Activated T-helper 17 cell treated with anti-CD3 and anti-CD28 coated beads, Interleukin-2, amount 50 U/mL, for 72 hours (primary cell): ENCODE measurements around the gene CFP. TPM values are rescaled to one million over a fixed set of nuclear protein-coding genes. Genes with fewer than 3 reads are reported as not detected.
"Not testable (repeated sequence)": the region's sequence is repeated elsewhere in the genome, so short reads cannot be mapped to it uniquely, and the experiment has no call there.

Experiments
- ATAC-seq: fragments of 150-1000 bp; cut with Tn5 transposase; replicated peaks from 2 replicates; pipeline ENCODE4 v1.10.0; 2021; ENCODE audit warnings: mild to moderate bottlenecking, moderate library complexity
- H3K27ac Mint-ChIP-seq: one replicate; pipeline ENCODE4 v1.8.0; 2022; ENCODE audit warnings: mixed read lengths
- H3K27me3 Mint-ChIP-seq: one replicate; pipeline ENCODE4 v1.8.0; 2022; ENCODE audit warnings: mixed read lengths
- H3K36me3 Mint-ChIP-seq: one replicate; pipeline ENCODE4 v1.8.0; 2022; ENCODE audit warnings: low read depth, mild to moderate bottlenecking, mixed read lengths
- H3K4me1 Mint-ChIP-seq: one replicate; pipeline ENCODE4 v1.8.0; 2022; ENCODE audit warnings: mixed read lengths
- H3K4me3 Mint-ChIP-seq: one replicate; pipeline ENCODE4 v1.8.0; 2022; ENCODE audit warnings: mild to moderate bottlenecking, mixed read lengths
- H3K9me3 Mint-ChIP-seq: one replicate; pipeline ENCODE4 v1.8.0; 2022; ENCODE audit warnings: mixed read lengths
- total RNA-seq, 2 donors: library from RNA; stranded (reverse); gene quantifications; one replicate each; pipeline ENCODE4 v1.2.3, GENCODE V29; 2022

The CFP gene
- total RNA-seq, 2 donors from 2014 or later = 3.2 to 7.6 TPM

- H3K4me3 Mint-ChIP-seq = peak overlapping the region; percentile 80
- H3K27me3 Mint-ChIP-seq = no peaks in the 10 kb centered on the region
- H3K27ac Mint-ChIP-seq = no peak overlapping the region
- peak; percentile 67 for ATAC-seq
- no peaks in the 10 kb centered on the region for H3K9me3 Mint-ChIP-seq
- H3K4me1 Mint-ChIP-seq = peaks cover under 1% of the 10 kb centered on the region
- H3K36me3 Mint-ChIP-seq = no peaks in the 10 kb centered on the region
Observed at GRCh38 chrX:47623540-47624027, 6.1 kb downstream of the CFP start.

GRCh38 chrX:47621851-47622250 is 7.9 kb downstream of the CFP start:
- Mint-ChIP-seq H3K27ac (no peak overlapping the region), H3K36me3 (no peaks in the 10 kb centered on the region), H3K4me1 (no peaks in the 10 kb centered on the region), H3K27me3 (no peaks in the 10 kb centered on the region), H3K9me3 (no peaks in the 10 kb centered on the region), H3K4me3 (no peak overlapping the region)
- no peak for ATAC-seq

DNA sequence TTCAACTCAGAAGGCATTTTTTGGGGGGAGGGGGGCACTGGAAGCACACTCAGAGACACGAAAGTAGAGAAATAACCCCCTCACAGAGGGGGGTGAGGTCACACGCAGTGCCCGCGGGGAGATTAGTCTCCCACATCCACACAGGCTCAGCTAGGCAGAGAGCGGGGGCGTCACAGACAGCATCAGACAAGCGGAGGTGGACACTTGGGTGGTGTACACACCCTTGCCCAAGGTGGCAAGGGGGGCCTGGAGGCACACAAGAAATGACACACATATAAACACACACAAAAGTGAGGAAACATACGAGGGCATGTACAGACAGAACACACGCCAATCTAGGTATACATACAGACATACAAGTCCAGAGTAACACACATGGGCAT is 9.4 kb downstream of the CFP start:
- Mint-ChIP-seq H3K4me1 (no peaks in the 10 kb centered on the region), H3K4me3 (peak overlapping the region; percentile 26), H3K27me3 (no peaks in the 10 kb centered on the region), H3K36me3 (no peaks in the 10 kb centered on the region), H3K27ac (no peak overlapping the region), H3K9me3 (no peaks in the 10 kb centered on the region)
- no peak for ATAC-seq

- Mint-ChIP-seq H3K4me3 (peak within 1 kb of the TSS; percentile 75), H3K9me3 (no peaks in the 10 kb centered on the region), H3K4me1 (no peaks in the 10 kb centered on the region), H3K36me3 (no peaks in the 10 kb centered on the region), H3K27ac (peak within 1 kb of the TSS; percentile 22), H3K27me3 (no peaks in the 10 kb centered on the region)
- peak; percentile 85 for ATAC-seq
Observed at GRCh38 chrX:47619486-47620302, 10.0 kb downstream of the CFP start, which contains the start of gene SYN1. Gene SYN1, minus strand, starts transcription at chrX:47619857. Its CDS starts 129 bp downstream, at chrX:47619728.

DNA sequence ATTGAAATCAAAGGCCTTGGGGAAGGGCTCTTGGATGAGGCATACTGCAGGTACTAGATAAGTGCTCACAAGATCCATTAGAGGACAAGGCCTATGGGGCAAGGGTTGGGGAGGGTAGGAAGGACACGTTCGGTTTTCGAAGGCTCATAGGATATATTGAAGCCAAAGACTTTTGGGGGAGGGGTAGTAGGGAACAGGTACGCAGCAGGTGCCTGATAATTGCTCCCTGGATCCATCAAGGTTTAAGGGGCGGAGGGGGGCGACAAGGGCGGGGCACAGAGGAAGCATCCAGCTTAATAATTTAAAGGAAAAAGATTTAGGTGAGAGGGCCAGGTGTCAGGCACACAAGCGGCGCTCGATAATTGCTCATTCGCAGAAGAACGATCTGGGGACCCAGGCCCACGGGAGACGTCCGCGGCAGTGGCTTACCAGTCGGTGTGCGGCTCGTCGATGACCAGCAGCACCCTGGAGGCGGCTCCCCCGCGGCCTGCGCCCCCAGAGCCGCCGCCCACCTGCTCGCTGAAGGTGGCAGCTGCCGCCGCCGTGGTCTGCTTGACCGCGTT is 10.7 kb downstream of the CFP start:
- peak overlapping the region; percentile 22 for H3K27ac Mint-ChIP-seq
- no peaks in the 10 kb centered on the region for H3K9me3 Mint-ChIP-seq
- H3K4me1 Mint-ChIP-seq = no peaks in the 10 kb centered on the region
- peak overlapping the region; percentile 75 for H3K4me3 Mint-ChIP-seq
- no peaks in the 10 kb centered on the region for H3K27me3 Mint-ChIP-seq
- no peaks in the 10 kb centered on the region for H3K36me3 Mint-ChIP-seq
- no peak for ATAC-seq

DNA sequence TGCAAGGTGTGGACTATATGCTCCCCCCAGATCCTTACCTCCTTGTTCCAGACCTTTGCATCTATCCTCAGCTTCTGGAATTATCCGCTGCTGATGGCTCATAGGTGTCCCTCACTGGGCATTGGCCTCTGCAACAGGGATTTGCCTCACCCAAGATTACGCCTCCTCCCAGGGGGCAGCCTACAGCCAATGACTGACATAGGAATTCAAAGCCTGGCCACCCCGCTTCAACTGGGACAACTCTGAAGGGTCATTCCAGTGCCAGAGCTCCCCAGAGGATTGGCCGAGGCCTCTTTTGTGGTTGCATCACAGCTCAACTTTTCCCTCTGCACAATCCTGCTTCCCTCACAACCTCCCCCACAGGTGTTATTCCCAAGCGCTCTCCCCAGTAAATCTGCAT is 15.1 kb downstream of the CFP start:
- no peaks in the 10 kb centered on the region for H3K4me1 Mint-ChIP-seq

DNA sequence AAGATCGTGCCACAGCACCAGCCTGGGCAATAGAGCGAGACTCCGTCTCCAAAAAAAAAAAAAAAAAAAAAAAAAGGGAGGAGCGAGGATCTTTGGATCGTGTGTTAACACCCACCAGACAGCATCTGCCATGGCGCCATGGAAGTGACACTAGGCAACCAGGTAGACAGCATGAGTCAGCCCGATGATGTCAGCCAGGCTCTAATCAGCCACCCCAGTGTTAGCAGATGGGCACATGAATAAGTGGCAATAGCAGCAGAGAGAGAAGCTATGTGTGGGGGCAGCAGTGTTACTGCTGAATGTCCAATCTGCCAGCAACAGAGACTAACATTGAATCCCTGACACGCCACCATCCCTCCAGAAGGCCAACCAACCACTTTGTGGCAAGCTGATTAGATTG is 16.6 kb downstream of the CFP start:
- Mint-ChIP-seq H3K36me3 (no peaks in the 10 kb centered on the region), H3K27ac (no peak overlapping the region), H3K9me3 (no peaks in the 10 kb centered on the region), H3K4me1 (no peaks in the 10 kb centered on the region), H3K4me3 (no peak overlapping the region), H3K27me3 (no peaks in the 10 kb centered on the region)
- no peak for ATAC-seq

More for the DNA sequence above, 15.1 kb downstream of the CFP start:
- no peak overlapping the region for H3K27ac Mint-ChIP-seq
- ATAC-seq = no peak
- H3K27me3 Mint-ChIP-seq = no peaks in the 10 kb centered on the region
- no peaks in the 10 kb centered on the region for H3K9me3 Mint-ChIP-seq
- H3K36me3 Mint-ChIP-seq = no peaks in the 10 kb centered on the region
- H3K4me3 Mint-ChIP-seq = no peak overlapping the region

DNA sequence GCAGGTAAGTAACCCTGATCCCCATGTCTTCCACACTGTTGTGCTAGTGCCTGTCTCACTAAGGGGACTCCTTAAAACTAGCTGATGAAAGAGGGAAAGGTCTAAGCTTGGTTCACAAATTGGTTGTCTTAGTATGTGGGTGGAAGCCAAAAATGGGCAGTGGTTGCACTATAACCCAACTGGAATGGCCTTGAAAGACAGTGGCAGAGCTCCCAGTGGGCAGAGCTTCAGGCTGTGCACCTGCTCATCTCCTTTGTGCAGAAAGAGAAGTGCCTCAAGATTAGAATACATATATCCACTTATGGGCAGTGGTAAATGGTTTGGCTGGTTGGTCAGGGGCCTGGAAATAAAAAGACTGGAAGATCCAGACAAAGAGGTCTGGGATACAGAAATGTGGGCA is 17.3 kb downstream of the CFP start:
- Mint-ChIP-seq H3K4me1 (no peaks in the 10 kb centered on the region), H3K27me3 (no peaks in the 10 kb centered on the region), H3K36me3 (no peaks in the 10 kb centered on the region), H3K9me3 (no peaks in the 10 kb centered on the region), H3K4me3 (no peak overlapping the region), H3K27ac (no peak overlapping the region)
- no peak for ATAC-seq

- Mint-ChIP-seq H3K36me3 (no peaks in the 10 kb centered on the region), H3K9me3 (no peaks in the 10 kb centered on the region), H3K4me1 (no peaks in the 10 kb centered on the region), H3K4me3 (no peak overlapping the region), H3K27me3 (no peaks in the 10 kb centered on the region), H3K27ac (no peak overlapping the region)
- no peak for ATAC-seq
Observed at GRCh38 chrX:47611926-47612325, 17.8 kb downstream of the CFP start.

DNA sequence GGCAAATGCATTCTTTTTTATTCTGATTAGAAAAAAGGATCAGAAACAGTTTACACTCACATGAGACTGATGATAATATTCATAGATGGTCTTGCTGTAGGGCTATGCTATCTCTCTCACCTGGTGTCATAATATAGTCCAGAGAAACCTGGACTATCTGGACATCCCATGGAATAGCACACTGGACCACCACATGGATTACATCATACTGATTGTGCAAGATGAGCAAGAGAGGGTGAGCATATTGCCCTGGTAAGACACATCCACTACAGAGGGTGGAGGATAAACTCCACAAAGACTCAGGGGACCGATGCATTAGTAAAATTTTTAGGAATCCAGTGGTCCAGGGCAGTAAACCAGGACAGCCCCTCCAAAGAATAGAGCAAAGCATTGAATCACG is 18.2 kb downstream of the CFP start:
- Mint-ChIP-seq H3K36me3 (no peaks in the 10 kb centered on the region), H3K27me3 (no peaks in the 10 kb centered on the region), H3K4me1 (no peaks in the 10 kb centered on the region), H3K9me3 (no peaks in the 10 kb centered on the region), H3K4me3 (no peak overlapping the region), H3K27ac (no peak overlapping the region)
- no peak for ATAC-seq

DNA sequence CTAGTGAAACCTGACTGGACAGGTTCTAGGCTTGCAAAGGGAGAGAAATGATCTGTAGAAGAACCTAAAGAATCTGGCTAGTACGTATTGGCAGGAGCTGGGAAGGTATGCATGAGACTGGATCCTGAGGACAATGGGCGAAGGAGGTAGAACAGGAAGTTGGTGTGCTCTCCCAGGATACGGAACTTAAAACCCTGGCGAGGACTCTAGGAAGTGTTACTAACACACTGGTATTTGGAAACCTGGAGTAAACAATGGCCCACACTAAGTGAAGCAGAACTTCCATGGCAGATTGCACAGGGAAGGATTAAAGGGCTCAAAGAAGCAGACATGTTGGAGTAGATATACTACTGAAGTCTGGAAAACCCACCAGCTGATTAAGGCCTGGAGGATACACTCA is 19.2 kb downstream of the CFP start:
- H3K4me1 Mint-ChIP-seq = no peaks in the 10 kb centered on the region
- H3K9me3 Mint-ChIP-seq = no peaks in the 10 kb centered on the region
- no peak for ATAC-seq
- no peaks in the 10 kb centered on the region for H3K36me3 Mint-ChIP-seq
- no peak overlapping the region for H3K4me3 Mint-ChIP-seq
- H3K27me3 Mint-ChIP-seq = no peaks in the 10 kb centered on the region
- H3K27ac Mint-ChIP-seq = no peak overlapping the region

- ATAC-seq = no peak
- no peaks in the 10 kb centered on the region for H3K9me3 Mint-ChIP-seq
- H3K36me3 Mint-ChIP-seq = no peaks in the 10 kb centered on the region
- H3K4me3 Mint-ChIP-seq = no peak overlapping the region
- H3K4me1 Mint-ChIP-seq = no peaks in the 10 kb centered on the region
- H3K27me3 Mint-ChIP-seq = no peaks in the 10 kb centered on the region
- no peak overlapping the region for H3K27ac Mint-ChIP-seq
Observed at GRCh38 chrX:47608130-47608810, 21.5 kb downstream of the CFP start.

- Mint-ChIP-seq H3K9me3 (no peaks in the 10 kb centered on the region), H3K4me3 (no peak overlapping the region), H3K27ac (no peak overlapping the region), H3K4me1 (no peaks in the 10 kb centered on the region), H3K27me3 (no peaks in the 10 kb centered on the region), H3K36me3 (no peaks in the 10 kb centered on the region)
- ATAC-seq = no peak
Observed at GRCh38 chrX:47607091-47607490, 22.6 kb downstream of the CFP start.

DNA sequence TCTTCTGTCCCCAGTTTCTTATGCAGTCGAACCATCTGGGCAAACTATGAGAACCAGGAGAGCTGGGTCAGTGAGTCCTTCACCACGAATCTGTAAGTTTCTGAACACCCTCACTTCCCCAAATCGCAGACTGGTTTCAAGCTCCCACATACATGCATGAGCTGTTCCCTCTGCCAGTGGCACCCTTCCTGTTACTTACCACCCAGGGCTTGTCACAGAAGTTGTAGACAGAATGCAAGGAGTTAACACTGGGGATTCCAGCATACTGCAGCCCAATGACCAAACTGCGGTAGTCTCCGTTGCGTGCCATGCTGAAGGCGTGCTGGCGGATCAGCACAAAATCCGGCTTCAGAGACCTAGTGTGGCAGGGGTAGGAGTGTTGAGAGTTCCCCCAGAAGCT is 24.7 kb downstream of the CFP start:
- Mint-ChIP-seq H3K4me3 (no peak overlapping the region), H3K9me3 (no peaks in the 10 kb centered on the region), H3K4me1 (no peaks in the 10 kb centered on the region), H3K36me3 (no peaks in the 10 kb centered on the region), H3K27ac (no peak overlapping the region), H3K27me3 (no peaks in the 10 kb centered on the region)
- ATAC-seq = no peak

- not testable (repeated sequence) for H3K4me1 Mint-ChIP-seq, H3K27me3 Mint-ChIP-seq, H3K4me3 Mint-ChIP-seq, H3K9me3 Mint-ChIP-seq, ATAC-seq, H3K36me3 Mint-ChIP-seq, H3K27ac Mint-ChIP-seq
Observed at GRCh38 chrX:47603125-47603524, 26.6 kb downstream of the CFP start.
